Neuronal stem cell (in vitro differentiated cells): ENCODE results near the gene GABBR1.

Source experiments
- DNase-seq: peaks from one replicate; pipeline ENCODE4 v3.0.0-alpha.2; 2013; ENCODE audit warnings: low spot score
- H2AFZ ChIP-seq: one replicate; pipeline ENCODE4 v1.6.1; 2013; ENCODE audit warnings: mild to moderate bottlenecking, low read length, inconsistent platforms
- H2AK5ac ChIP-seq: 2 replicates; pipeline ENCODE4 v1.6.1; 2013; ENCODE audit warnings: low read depth, mild to moderate bottlenecking, inconsistent platforms, low read length, moderate library complexity, mixed read lengths
- H2BK120ac ChIP-seq: 2 replicates; pipeline ENCODE4 v1.6.1; 2013; ENCODE audit warnings: low read depth, mild to moderate bottlenecking, inconsistent platforms, low read length, moderate library complexity, mixed read lengths
- H2BK12ac ChIP-seq: one replicate; pipeline ENCODE4 v1.6.1; 2013; ENCODE audit warnings: low read length, inconsistent platforms
- H2BK15ac ChIP-seq: 2 replicates; pipeline ENCODE4 v1.6.1; 2013; ENCODE audit warnings: mild to moderate bottlenecking, low read length, inconsistent platforms, mixed read lengths
- H2BK5ac ChIP-seq: one replicate; pipeline ENCODE4 v1.6.1; 2013; ENCODE audit warnings: inconsistent platforms, mild to moderate bottlenecking, low read length, moderate library complexity
- H3K14ac ChIP-seq: one replicate; pipeline ENCODE4 v1.6.1; 2013; ENCODE audit warnings: low read length, inconsistent platforms
- H3K18ac ChIP-seq: 2 replicates; pipeline ENCODE4 v1.6.1; 2013; ENCODE audit warnings: low read length, inconsistent platforms
- H3K23ac ChIP-seq: 2 replicates; pipeline ENCODE4 v1.6.1; 2013; ENCODE audit warnings: low read depth, mild to moderate bottlenecking, mixed read lengths, low read length, inconsistent platforms; ENCODE audit not compliant: poor library complexity
- H3K27ac ChIP-seq: replicated peaks from 3 replicates; pipeline ENCODE4 v1.5.1; 2013; ENCODE audit warnings: low read length, inconsistent platforms
- H3K27me3 ChIP-seq, 3 experiments: 2 replicates each; pipeline ENCODE4 v1.6.1; 2013; ENCODE audit warnings: low read length in 3 of 3, mild to moderate bottlenecking in 2 of 3, inconsistent platforms in 1 of 3, low read depth in 1 of 3, mixed read lengths in 1 of 3, moderate library complexity in 1 of 3; ENCODE audit not compliant: control insufficient read depth in 3 of 3, insufficient read depth in 3 of 3
- H3K36me3 ChIP-seq, 2 donors: replicated peaks in 1 of 2; 2 replicates each; pipeline ENCODE4 v1.6.1; 2013; ENCODE audit warnings: low read length in 2 of 2; ENCODE audit not compliant: control insufficient read depth in 2 of 2, insufficient read depth in 2 of 2
- H3K4ac ChIP-seq: 2 replicates; pipeline ENCODE4 v1.6.1; 2013; ENCODE audit warnings: inconsistent platforms, mild to moderate bottlenecking, low read length, moderate library complexity
- H3K4me1 ChIP-seq, 2 donors: 1 replicate in 1 of 2; 2 replicates in 1 of 2; pipeline ENCODE4 v1.6.1; 2013; ENCODE audit warnings: low read length in 2 of 2, low read depth in 1 of 2; ENCODE audit not compliant: control insufficient read depth in 2 of 2, insufficient read depth in 1 of 2
- H3K4me2 ChIP-seq: one replicate; pipeline ENCODE4 v1.6.1; 2013; ENCODE audit warnings: mild to moderate bottlenecking, low read length, inconsistent platforms; ENCODE audit not compliant: insufficient read depth, poor library complexity, severe bottlenecking
- H3K4me3 ChIP-seq, 2 donors: 2 replicates each; pipeline ENCODE4 v1.5.1; 2013; ENCODE audit warnings: low read length in 2 of 2, mild to moderate bottlenecking in 2 of 2, inconsistent platforms in 1 of 2, moderate library complexity in 1 of 2
- H3K79me1 ChIP-seq: one replicate; pipeline ENCODE4 v1.6.1; 2013; ENCODE audit warnings: low read depth, mild to moderate bottlenecking, inconsistent platforms, low read length, moderate library complexity
- H3K9ac ChIP-seq: one replicate; pipeline ENCODE4 v1.6.1; 2013; ENCODE audit warnings: mild to moderate bottlenecking, low read depth, low read length, inconsistent platforms; ENCODE audit not compliant: poor library complexity
- H3K9me3 ChIP-seq, 2 donors: replicated peaks in 1 of 2; 2 replicates each; pipeline versions ENCODE3 to v1.6.1; 2013; ENCODE audit warnings: low read length in 2 of 2, mild to moderate bottlenecking in 2 of 2, inconsistent platforms in 1 of 2, low read depth in 1 of 2, mixed read lengths in 1 of 2, moderate library complexity in 1 of 2; ENCODE audit not compliant: control insufficient read depth in 2 of 2, insufficient read depth in 1 of 2
- H4K8ac ChIP-seq: one replicate; pipeline ENCODE4 v1.6.1; 2013; ENCODE audit warnings: low read depth, mild to moderate bottlenecking, inconsistent platforms, low read length, moderate library complexity
- H4K91ac ChIP-seq: one replicate; pipeline ENCODE4 v1.6.1; 2013; ENCODE audit warnings: low read length, low read depth, mild to moderate bottlenecking, inconsistent platforms; ENCODE audit not compliant: poor library complexity
- WGBS, 2 donors: extraction: QIAGEN DNeasy Blood & Tissue Kit; methylation state at CpG; one replicate each; pipeline ENCODE4 v1.1.7; 2013; ENCODE audit warnings: missing lambda C conversion rate in 2 of 2, mixed read lengths in 1 of 2; ENCODE audit not compliant: insufficient read length in 2 of 2, insufficient replicate concordance in 1 of 2; ENCODE audit errors: extremely low coverage in 2 of 2; 5-methylcytosine and 5-hydroxymethylcytosine counted together

GABBR1 gene

GRCh38 chr6:29637247-29637646 lies 4.3 kb upstream of the GABBR1 start:
- H3K4me3 ChIP-seq, result no peak overlapping the region
- no peaks in the 10 kb centered on the region for H3K79me1 ChIP-seq
- no peak overlapping the region for H2AFZ ChIP-seq
- H3K4me2 ChIP-seq, result no peak overlapping the region
- DNase-seq, result no peak
- H3K27me3 ChIP-seq, result no peaks in the 10 kb centered on the region
- no peak overlapping the region for H2BK120ac ChIP-seq
- no peak overlapping the region for H2BK12ac ChIP-seq
- no peak overlapping the region for H3K18ac ChIP-seq
- H4K91ac ChIP-seq, result no peak overlapping the region
- H3K36me3 ChIP-seq, result peaks cover 0 to 2% of the 10 kb centered on the region in 2 donors
- H3K4me1 ChIP-seq, result peaks cover 4 to 8% of the 10 kb centered on the region in 2 donors
- H3K9ac ChIP-seq, result no peak overlapping the region
- no peak overlapping the region for H2BK15ac ChIP-seq
- no peak overlapping the region for H3K4ac ChIP-seq
- H3K14ac ChIP-seq, result no peak overlapping the region
- H3K9me3 ChIP-seq, result peaks cover 0 to 2% of the 10 kb centered on the region in 2 donors
- no peak overlapping the region for H2AK5ac ChIP-seq
- no peak overlapping the region for H4K8ac ChIP-seq
- WGBS, 2 donors, result no CpG with 5 or more reads among the region's 9 CpGs
- H2BK5ac ChIP-seq, result no peak overlapping the region
- no peak overlapping the region for H3K27ac ChIP-seq
- no peak overlapping the region for H3K23ac ChIP-seq

GRCh38 chr6:29633534-29633905 lies 537 bp upstream of the GABBR1 start:
- Histone ChIP-seq H3K27me3 (no peaks in the 10 kb centered on the region), H3K4ac (peak overlapping the region; percentile 81), H2BK15ac (no peak overlapping the region), H3K4me3 (peak overlapping the region; percentile 67 to 92), H3K9ac (peak overlapping the region; percentile 75), H3K23ac (peak overlapping the region; percentile 87), H4K91ac (no peak overlapping the region), H2AFZ (peak overlapping the region; percentile 91), H3K18ac (peak overlapping the region; percentile 94), H2BK12ac (no peak overlapping the region), H3K4me2 (peak overlapping the region; percentile 68), H2BK120ac (no peak overlapping the region), H2AK5ac (no peak overlapping the region), H2BK5ac (peak overlapping the region; percentile 30), H3K14ac (no peak overlapping the region), H3K9me3 (no peaks in the 10 kb centered on the region), H4K8ac (no peak overlapping the region), H3K79me1 (peaks cover 5% of the 10 kb centered on the region), H3K4me1 (peaks cover 24 to 29% of the 10 kb centered on the region in 2 donors), H3K27ac (peak overlapping the region; percentile 96), H3K36me3 (peaks cover 2 to 5% of the 10 kb centered on the region in 2 donors)
- DNase-seq, result no peak
- no CpG with 5 or more reads among the region's 9 CpGs for WGBS, 2 donors

GRCh38 chr6:29631860-29632731 lies 887 bp downstream of the GABBR1 start:
- peak overlapping the region; percentile 67 to 92 for H3K4me3 ChIP-seq

GRCh38 chr6:29631209-29631810 lies 1.7 kb downstream of the GABBR1 start:
- no peak overlapping the region for H2BK15ac ChIP-seq
- no peak overlapping the region for H3K4ac ChIP-seq
- no peak for DNase-seq
- no peak overlapping the region for H4K91ac ChIP-seq
- H3K27ac ChIP-seq, result no peak overlapping the region
- H4K8ac ChIP-seq, result peak overlapping the region; percentile 82
- peak overlapping the region; percentile 67 for H3K4me3 ChIP-seq
- H3K4me1 ChIP-seq, result peaks cover 29 to 36% of the 10 kb centered on the region in 2 donors
- H2AK5ac ChIP-seq, result peak overlapping the region; percentile 98
- H3K36me3 ChIP-seq, result peaks cover 2 to 5% of the 10 kb centered on the region in 2 donors
- H2BK12ac ChIP-seq, result no peak overlapping the region
- peak overlapping the region; percentile 31 for H3K23ac ChIP-seq
- peak overlapping the region; percentile 68 for H3K4me2 ChIP-seq
- peaks cover 8% of the 10 kb centered on the region for H3K79me1 ChIP-seq
- no peak overlapping the region for H2AFZ ChIP-seq
- no peak overlapping the region for H3K14ac ChIP-seq
- H3K27me3 ChIP-seq, result no peaks in the 10 kb centered on the region
- H2BK5ac ChIP-seq, result no peak overlapping the region
- WGBS, 2 donors, result no CpG with 5 or more reads among the region's 14 CpGs
- peak overlapping the region; percentile 92 for H3K18ac ChIP-seq
- no peak overlapping the region for H2BK120ac ChIP-seq
- no peaks in the 10 kb centered on the region for H3K9me3 ChIP-seq
- peak overlapping the region; percentile 70 for H3K9ac ChIP-seq

More at GRCh38 chr6:29631860-29632731, 887 bp downstream of the GABBR1 start:
- H3K4me2 ChIP-seq, result peak overlapping the region; percentile 68
- no peak overlapping the region for H3K14ac ChIP-seq
- DNase-seq, result no peak
- H3K27me3 ChIP-seq, result no peaks in the 10 kb centered on the region
- H2BK15ac ChIP-seq, result peak overlapping the region; percentile 53
- H2BK5ac ChIP-seq, result peak overlapping the region; percentile 82
- H4K8ac ChIP-seq, result no peak overlapping the region
- peak overlapping the region; percentile 78 for H2AK5ac ChIP-seq
- no peak overlapping the region for H2BK12ac ChIP-seq
- no peak overlapping the region for H4K91ac ChIP-seq
- H3K36me3 ChIP-seq, result peaks cover 2 to 5% of the 10 kb centered on the region in 2 donors
- peaks cover 24 to 29% of the 10 kb centered on the region in 2 donors for H3K4me1 ChIP-seq
- H3K9ac ChIP-seq, result peak overlapping the region; percentile 90
- H2BK120ac ChIP-seq, result peak overlapping the region; percentile 2
- peak overlapping the region; percentile 91 for H2AFZ ChIP-seq
- no peaks in the 10 kb centered on the region for H3K9me3 ChIP-seq
- H3K79me1 ChIP-seq, result peaks cover 8% of the 10 kb centered on the region
- H3K4ac ChIP-seq, result no peak overlapping the region
- H3K27ac ChIP-seq, result peak overlapping the region; percentile 85
- WGBS, 2 donors, result no CpG with 5 or more reads among the region's 53 CpGs
- peak overlapping the region; percentile 90 for H3K18ac ChIP-seq
- peak overlapping the region; percentile 94 for H3K23ac ChIP-seq
